K562 (cell line): ENCODE results near the gene AP4E1. TPM values are rescaled to one million over a fixed set of nuclear protein-coding genes. Genes with fewer than 3 reads are reported as not detected.

Experiments
- BHLHE40 ChIP-seq: IDR thresholded peaks from 2 replicates; pipeline ENCODE4 v1.6.1; 2011; ENCODE audit warnings: low read length, improper control_type of control experiment
- CCNT2 ChIP-seq: IDR thresholded peaks from 2 replicates; pipeline ENCODE4 v1.6.1; 2011; ENCODE audit warnings: borderline replicate concordance, low read depth, mild to moderate bottlenecking, moderate library complexity, mixed read lengths, low read length; ENCODE audit not compliant: insufficient read length; ENCODE audit errors: extremely low read depth
- CTCF ChIP-seq, 3 experiments: IDR thresholded peaks in 2 of 3; conservative IDR thresholded peaks in 1 of 3; 2 replicates each; pipeline ENCODE4 v1.5.1; 2011 to 2012; ENCODE audit warnings: low read length in 3 of 3, mild to moderate bottlenecking in 3 of 3, control low read depth in 2 of 3, improper control_type of control experiment in 1 of 3, inconsistent platforms in 1 of 3, low read depth in 1 of 3, mixed read lengths in 1 of 3, moderate library complexity in 1 of 3; ENCODE audit not compliant: insufficient read depth in 2 of 3
- ETS2 ChIP-seq: IDR thresholded peaks from 2 replicates; pipeline ENCODE4 v1.6.1; 2016; ENCODE audit warnings: borderline replicate concordance, missing genetic modification characterization, mild to moderate bottlenecking, moderate library complexity, missing compliant biosample characterization; ENCODE audit not compliant: poor library complexity, severe bottlenecking
- FOXK2 ChIP-seq, 2 experiments: fragments of 450-650 bp; IDR thresholded peaks in 1 of 2; conservative IDR thresholded peaks in 1 of 2; 2 replicates each; pipeline ENCODE4 v1.6.1; 2016; ENCODE audit warnings: low read depth in 2 of 2, mild to moderate bottlenecking in 1 of 2
- MCM7 ChIP-seq, 2 experiments: fragments of 450-650 bp; IDR thresholded peaks; 2 replicates each; pipeline ENCODE4 v1.6.1; 2016 to 2018
- MGA ChIP-seq: fragments of 450-650 bp; IDR thresholded peaks from 2 replicates; pipeline ENCODE4 v1.6.1; 2016; ENCODE audit warnings: mild to moderate bottlenecking, moderate library complexity
- NR1H2 ChIP-seq: sonication (generic); formaldehyde crosslinking; IDR thresholded peaks from 2 replicates; pipeline ENCODE4 v1.4.0; 2020; ENCODE audit warnings: mild to moderate bottlenecking, missing genetic modification reagents
- NR2C1 ChIP-seq, 2 experiments: fragments of 450-650 bp; IDR thresholded peaks; 2 replicates each; pipeline ENCODE4 v1.6.1; 2017; ENCODE audit warnings: mild to moderate bottlenecking in 2 of 2, antibody characterized with exemption in 1 of 2, inconsistent platforms in 1 of 2, missing compliant biosample characterization in 1 of 2, missing genetic modification characterization in 1 of 2
- NR2C2 ChIP-seq, 2 experiments: fragments of 200-800 bp in 1 of 2; sonication (Bioruptor generic) in 1 of 2; sonication (generic) in 1 of 2; formaldehyde crosslinking in 1 of 2; IDR thresholded peaks; 2 replicates each; pipeline versions ENCODE4 v1.6.1 to v1.8.0; 2016 to 2022; ENCODE audit warnings: mild to moderate bottlenecking in 1 of 2, missing compliant biosample characterization in 1 of 2, missing genetic modification characterization in 1 of 2, missing genetic modification reagents in 1 of 2
- TRIM28 ChIP-seq: fragments of 450-650 bp; IDR thresholded peaks from 2 replicates; pipeline ENCODE4 v1.6.1; 2017
- ZBTB7A ChIP-seq: IDR thresholded peaks from 2 replicates; pipeline ENCODE4 v1.6.1; 2011; ENCODE audit warnings: low read depth, mild to moderate bottlenecking, low read length, moderate library complexity, borderline replicate concordance; ENCODE audit not compliant: control insufficient read depth
- polyA plus RNA-seq, 8 experiments: library from polyadenylated mRNA; depleted of rRNA in 4 of 8; stranded (reverse) in 5 of 8; unstranded in 3 of 8; fragments of >200 nt; fragmentation: Nextera tagmentation in 2 of 8; fragmentation: Illumina TruSeq in 1 of 8; extraction: Ambion mirVana in 2 of 8; extraction: Trizol in 1 of 8; gene quantifications; 2 replicates each; pipeline versions ENCODE4 v1.2.1 to v1.2.3, GENCODE V29; 2011 to 2014; ENCODE audit warnings: inconsistent platforms in 1 of 8, missing spikeins in 1 of 8
- total RNA-seq, 7 experiments: library from RNA; depleted of rRNA in 6 of 7; stranded (reverse); fragments of >200 nt in 6 of 7; fragmentation: Illumina TruSeq in 2 of 7; extraction: Trizol in 2 of 7; gene quantifications; 2 replicates each; pipeline versions ENCODE4 v1.2.1 to v1.2.3, GENCODE V29; 2011 to 2021; ENCODE audit warnings: low replicate concordance in 1 of 7

The AP4E1 gene
- total and polyA plus RNA-seq, 9 of the 15 experiments (the other 6 are each of a cell fraction or from before 2014, with no cell fraction given) = 1.3 to 11.5 (median 4.4) TPM

- no peak for TF ChIP-seq NR2C2 (CRISPR knock-in tag; IDR thresholded peaks at IDR 0.05)
- peak; percentile 88; the same call in 1 of the 2 replicates for TF ChIP-seq NR2C2 (tag; IDR thresholded peaks at IDR 0.05)
- TF ChIP-seq ETS2 (tag) = no peak
- peak; percentile 12 for TF ChIP-seq CCNT2
- TF ChIP-seq ZBTB7A = peak; percentile 85; the same call in 1 of the 2 replicates
- TF ChIP-seq FOXK2 (conservative IDR thresholded peaks at IDR 0.05 in 1 of 2, IDR thresholded peaks at IDR 0.05 in 1 of 2; ENCODE audit: low read depth in 2 of 2) = peak; percentile 46 to 57; a peak in 3 of 4 replicates
- 0 out of 2 replicates have a peak, but pooled peaks have one; percentile 10 for TF ChIP-seq NR1H2
- TF ChIP-seq TRIM28 = no peak
- peak; percentile 36; the same call in 1 of the 2 replicates for TF ChIP-seq MGA
- TF ChIP-seq CTCF (IDR thresholded peaks at IDR 0.05 in 2 of 3, conservative IDR thresholded peaks at IDR 0.05 in 1 of 3; ENCODE audit: insufficient read depth in 2 of 3, low read depth in 1 of 3, low read length in 3 of 3) = peak in 1 of 3 experiments; percentile 2; a peak in 1 of 6 replicates
- TF ChIP-seq BHLHE40 = peak; percentile 66
- TF ChIP-seq MCM7 (IDR thresholded peaks at IDR 0.05) = no peak
- peak; percentile 67 for TF ChIP-seq NR2C1 (IDR thresholded peaks at IDR 0.05)
- TF ChIP-seq NR2C1 (tag; IDR thresholded peaks at IDR 0.05) = peak; percentile 58; the same call in 1 of the 2 replicates
Observed at GRCh38 chr15:50907601-50908208, 778 bp upstream of the AP4E1 start (continued).
